DND-41 (cell line): ENCODE results near the gene PPFIA1.

ENCODE experiments used
- CTCF ChIP-seq: IDR thresholded peaks from 2 replicates; pipeline ENCODE4 v1.5.1; 2012; ENCODE audit warnings: borderline replicate concordance, low read length, moderate library complexity, mild to moderate bottlenecking; ENCODE audit not compliant: poor library complexity, severe bottlenecking; ENCODE audit errors: extremely low read depth
- EZH2 ChIP-seq: IDR thresholded peaks from 3 replicates; pipeline ENCODE4 v1.6.1; 2012; ENCODE audit warnings: borderline replicate concordance, low read depth, mild to moderate bottlenecking, moderate library complexity, low read length, inconsistent platforms; ENCODE audit not compliant: severe bottlenecking

- TF ChIP-seq CTCF (no peak), EZH2 (no peak)
Measured at GRCh38 chr11:70305501-70305900, 35.0 kb downstream of the PPFIA1 start.
